NCI-H1105 (cell line): Measurements from ENCODE around the gene PNRC1.
"Not testable (repeated sequence)": the region's sequence is repeated elsewhere in the genome, so short reads cannot be mapped to it uniquely, and the experiment has no call there.

Source experiments
- DNase-seq: peaks from one replicate; lab custom pipeline; 2025; lab: John Stamatoyannopoulos, UW

PNRC1 gene

DNA sequence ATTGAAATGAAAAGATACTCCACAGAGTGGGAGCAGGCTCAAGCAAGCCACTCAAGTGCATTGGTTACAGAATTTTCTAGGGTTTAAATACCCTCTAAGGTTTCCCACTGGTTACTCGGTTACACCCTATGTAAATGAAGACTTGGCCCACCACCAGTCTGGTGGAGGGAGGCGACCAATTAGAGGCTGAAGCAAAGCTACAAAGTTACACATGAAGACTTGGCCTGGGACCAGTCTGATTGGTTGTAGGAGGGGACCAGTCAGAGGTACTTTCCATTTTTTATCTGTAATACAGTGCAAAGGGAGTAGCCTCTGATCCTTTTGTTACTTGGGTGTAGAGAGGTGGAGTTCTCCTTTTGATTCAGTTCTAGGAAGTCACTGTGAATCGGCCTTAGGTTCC is 29.7 kb downstream of the PNRC1 start:
- DNase-seq: no peak

DNA sequence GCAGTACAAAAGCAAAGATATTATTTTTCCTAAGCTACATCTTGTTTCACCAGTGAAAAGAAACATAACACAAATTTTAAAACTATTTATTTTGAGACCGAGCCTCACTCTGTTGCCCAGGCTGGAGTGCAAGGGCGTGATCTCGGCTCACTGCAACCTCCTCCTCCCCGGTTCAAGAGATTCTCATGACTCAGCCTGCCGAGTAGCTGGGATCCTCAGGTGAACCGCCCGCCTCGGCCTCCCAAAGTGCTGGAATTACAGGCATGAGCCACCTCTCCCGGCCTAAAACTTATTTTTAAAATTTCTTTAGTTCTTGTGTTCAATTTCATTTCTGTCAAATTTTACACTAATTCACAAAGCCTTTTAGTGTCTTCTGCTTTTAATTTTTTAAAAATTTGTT is 31.4 kb downstream of the PNRC1 start:
- DNase-seq: no peak

- no peak for DNase-seq
Measured at GRCh38 chr6:89116702-89117101, 36.2 kb downstream of the PNRC1 start.

- DNase-seq: peak; percentile 68
Measured at GRCh38 chr6:89117211-89118108, 36.9 kb downstream of the PNRC1 start, which contains the start of gene SRSF12. Gene SRSF12 (minus strand): TSS chr6:89118071. CDS start chr6:89117887, 184 bp downstream.

GRCh38 chr6:89118931-89119330 is 38.4 kb downstream of the PNRC1 start:
- no peak for DNase-seq

GRCh38 chr6:89120371-89120770 is 39.8 kb downstream of the PNRC1 start:
- no peak for DNase-seq

DNA sequence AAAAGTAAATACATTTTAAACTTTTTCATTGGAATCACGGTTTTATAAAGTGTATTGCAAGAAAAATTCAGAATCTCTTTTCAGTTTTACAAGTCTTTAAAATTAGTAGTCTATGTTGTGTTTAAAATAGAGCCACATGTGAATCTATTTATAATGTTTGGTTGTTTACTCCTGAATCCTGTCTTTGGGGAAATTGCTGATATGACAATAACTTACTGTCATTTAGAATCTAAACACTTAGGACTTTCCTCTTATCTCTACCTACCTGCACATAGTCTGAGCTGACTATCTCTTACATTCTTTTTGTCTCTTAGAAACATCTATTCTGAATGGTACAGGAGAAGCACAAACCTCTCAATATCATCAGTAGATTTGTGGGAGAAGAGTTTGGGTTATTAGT is 41.4 kb downstream of the PNRC1 start:
- no peak for DNase-seq

- peak; percentile 40 for DNase-seq
Measured at GRCh38 chr6:89122625-89123024, 42.1 kb downstream of the PNRC1 start.

DNA sequence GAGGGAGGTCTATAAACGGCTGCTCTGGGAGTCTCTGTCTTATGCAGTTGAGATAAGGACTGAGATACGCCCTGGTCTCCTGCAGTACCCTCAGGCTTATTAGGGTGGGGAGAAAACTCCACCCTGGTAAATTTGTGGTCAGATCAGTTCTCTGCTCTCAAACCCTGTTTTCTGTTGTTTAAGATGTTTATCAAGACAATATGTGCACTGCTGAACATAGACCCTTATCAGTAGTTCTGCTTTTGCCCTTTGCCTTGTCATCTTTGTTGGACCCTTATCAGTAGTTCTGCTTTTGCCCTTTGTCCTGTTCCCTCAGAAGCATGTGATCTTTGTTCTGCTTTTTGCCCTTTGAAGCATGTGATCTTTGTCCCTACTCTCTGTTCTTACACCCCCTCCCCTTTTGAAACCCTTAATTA is 47.7 kb downstream of the PNRC1 start:
- DNase-seq: not testable (repeated sequence)

DNA sequence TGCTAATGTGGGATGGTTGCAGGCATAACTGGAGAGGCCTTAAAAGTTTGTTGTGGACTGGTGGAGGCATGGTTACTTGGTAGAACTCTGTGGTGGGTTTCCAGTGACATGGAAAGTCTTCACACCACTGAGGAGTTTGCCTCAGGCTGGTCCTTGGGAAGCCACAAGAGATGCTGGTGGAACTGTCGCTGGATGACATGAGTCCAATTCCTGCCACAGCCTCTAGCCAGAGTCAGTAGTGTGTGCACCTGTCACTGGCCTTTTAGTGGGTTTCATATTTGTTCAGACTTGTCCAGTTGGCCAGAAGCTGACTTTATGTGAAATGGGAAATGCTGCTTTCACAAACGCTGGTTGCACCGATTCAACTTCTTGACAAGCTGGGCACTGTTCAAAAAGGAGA is 51.0 kb downstream of the PNRC1 start:
- no peak for DNase-seq

- DNase-seq: no peak
Measured at GRCh38 chr6:89132057-89132456, 51.5 kb downstream of the PNRC1 start.

GRCh38 chr6:89133981-89134380 is 53.4 kb downstream of the PNRC1 start:
- no peak for DNase-seq

DNA sequence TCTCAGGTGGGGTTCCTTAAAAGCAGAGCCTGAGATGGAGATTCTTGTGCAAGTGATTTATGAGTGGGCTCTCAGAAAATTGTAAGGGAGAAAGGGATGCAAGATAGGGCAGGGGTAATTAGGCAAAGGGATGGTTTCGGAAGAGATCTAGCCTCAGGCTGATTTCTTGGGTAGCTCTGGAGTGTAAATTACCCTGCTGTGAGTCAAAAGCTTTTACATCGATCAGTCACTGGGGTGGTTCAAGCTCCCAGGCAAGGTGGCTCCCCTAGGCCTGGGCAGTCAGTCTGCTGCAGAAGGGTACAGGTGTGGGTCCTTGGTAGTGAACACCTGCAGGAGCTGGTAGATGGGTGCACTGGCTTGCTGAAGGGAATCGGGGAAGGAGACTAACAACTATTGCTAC is 54.2 kb downstream of the PNRC1 start:
- DNase-seq: no peak
